Uterus (tissue), 4 donors: ENCODE data around the gene ATP13A2. TPM values are rescaled to one million over a fixed set of nuclear protein-coding genes. Genes with fewer than 3 reads are reported as not detected.
A peak's percentile ranks its signal among the peaks of the same experiment; 100 is the strongest.

Experiments
- DNase-seq, 2 donors: peaks; one replicate each; pipeline ENCODE4 v3.0.0-alpha.2; 2019 to 2020
- H3K27ac ChIP-seq, 2 donors: fragments of 200-600 bp; sonication (generic); 1 replicate in 1 of 2; 2 replicates in 1 of 2; pipeline ENCODE4 v1.5.1; 2016 to 2018
- H3K27me3 ChIP-seq, 2 donors: fragments of 200-600 bp; sonication (generic); one replicate each; pipeline ENCODE4 v1.5.1; 2018 to 2019; ENCODE audit warnings: control low read depth in 1 of 2
- H3K36me3 ChIP-seq, 2 donors: fragments of 200-600 bp; sonication (generic); one replicate each; pipeline ENCODE4 v1.5.1; 2019; ENCODE audit warnings: control low read depth in 1 of 2
- H3K4me1 ChIP-seq, 2 donors: fragments of 200-600 bp; sonication (generic); one replicate each; pipeline ENCODE4 v1.5.1; 2018 to 2019; ENCODE audit warnings: control low read depth in 1 of 2
- H3K4me3 ChIP-seq, 2 donors: fragments of 200-600 bp; sonication (generic); 1 replicate in 1 of 2; 2 replicates in 1 of 2; pipeline ENCODE4 v1.5.1; 2018 to 2019; ENCODE audit warnings: mild to moderate bottlenecking in 1 of 2
- H3K9me3 ChIP-seq, 2 donors: fragments of 200-600 bp; sonication (generic); one replicate each; pipeline ENCODE4 v1.5.1; 2019; ENCODE audit warnings: control low read depth in 1 of 2
- CTCF ChIP-seq, 4 experiments: fragments of 200-600 bp in 2 of 4; fragments of 450-650 bp in 2 of 4; sonication (generic) in 2 of 4; IDR thresholded peaks; one replicate each; pipeline ENCODE4 v1.5.1; 2016 to 2019; ENCODE audit warnings: antibody characterized with exemption in 4 of 4, mild to moderate bottlenecking in 2 of 4, moderate library complexity in 1 of 4
- POLR2A ChIP-seq, 2 donors: fragments of 450-650 bp; IDR thresholded peaks; one replicate each; pipeline ENCODE4 v1.6.1; 2016; ENCODE audit warnings: antibody characterized with exemption in 2 of 2, mild to moderate bottlenecking in 1 of 2, moderate library complexity in 1 of 2
- intact Hi-C: fragments of 100-400 bp; cut with DNase I; formaldehyde crosslinking; loops from one replicate; pipeline ENCODE4 v1.15.1; 2023; ENCODE audit warnings: low total_unique reads
- total RNA-seq, 4 donors: library from RNA; depleted of rRNA in 3 of 4; stranded (reverse); fragments of >200 nt in 3 of 4; gene quantifications; one replicate each; pipeline versions ENCODE4 v1.1.0 to v1.2.4, GENCODE V29; 2014 to 2023
- donor health status: DM: yes; HTN: yes; CAD: no.

The ATP13A2 gene
- total RNA-seq, 4 donors from 2014 or later = 8.5 to 31.4 (median 19.7) TPM

GRCh38 chr1:16972189-16972895, 39.4 kb downstream of the ATP13A2 start:
- DNase-seq = no peak
- no peaks in the 10 kb centered on the region for H3K27me3 ChIP-seq
- intact Hi-C loops = no loop called here
- no peaks in the 10 kb centered on the region for H3K9me3 ChIP-seq
- H3K4me1 ChIP-seq = peaks cover 0 to 14% of the 10 kb centered on the region in 2 donors
- peak overlapping the region; percentile 49 to 54 for H3K27ac ChIP-seq
- TF ChIP-seq CTCF (IDR thresholded peaks at IDR 0.05) = no peak
- no peak for TF ChIP-seq POLR2A (IDR thresholded peaks at IDR 0.05)
- no peaks in the 10 kb centered on the region for H3K36me3 ChIP-seq
- no peak overlapping the region for H3K4me3 ChIP-seq

- no peak overlapping the region for H3K4me3 ChIP-seq
- intact Hi-C loops = no loop called here
- H3K27ac ChIP-seq = peak overlapping the region; percentile 49 to 54
- H3K4me1 ChIP-seq = peaks cover 0 to 19% of the 10 kb centered on the region in 2 donors
- H3K36me3 ChIP-seq = no peaks in the 10 kb centered on the region
- peak in 1 of 2 donors; percentile 47 for DNase-seq
- no peaks in the 10 kb centered on the region for H3K9me3 ChIP-seq
- no peak for TF ChIP-seq CTCF (IDR thresholded peaks at IDR 0.05)
- TF ChIP-seq POLR2A (IDR thresholded peaks at IDR 0.05) = no peak
- no peaks in the 10 kb centered on the region for H3K27me3 ChIP-seq
These were observed 40.2 kb downstream of the ATP13A2 start for GRCh38 chr1:16971341-16972188.

DNA sequence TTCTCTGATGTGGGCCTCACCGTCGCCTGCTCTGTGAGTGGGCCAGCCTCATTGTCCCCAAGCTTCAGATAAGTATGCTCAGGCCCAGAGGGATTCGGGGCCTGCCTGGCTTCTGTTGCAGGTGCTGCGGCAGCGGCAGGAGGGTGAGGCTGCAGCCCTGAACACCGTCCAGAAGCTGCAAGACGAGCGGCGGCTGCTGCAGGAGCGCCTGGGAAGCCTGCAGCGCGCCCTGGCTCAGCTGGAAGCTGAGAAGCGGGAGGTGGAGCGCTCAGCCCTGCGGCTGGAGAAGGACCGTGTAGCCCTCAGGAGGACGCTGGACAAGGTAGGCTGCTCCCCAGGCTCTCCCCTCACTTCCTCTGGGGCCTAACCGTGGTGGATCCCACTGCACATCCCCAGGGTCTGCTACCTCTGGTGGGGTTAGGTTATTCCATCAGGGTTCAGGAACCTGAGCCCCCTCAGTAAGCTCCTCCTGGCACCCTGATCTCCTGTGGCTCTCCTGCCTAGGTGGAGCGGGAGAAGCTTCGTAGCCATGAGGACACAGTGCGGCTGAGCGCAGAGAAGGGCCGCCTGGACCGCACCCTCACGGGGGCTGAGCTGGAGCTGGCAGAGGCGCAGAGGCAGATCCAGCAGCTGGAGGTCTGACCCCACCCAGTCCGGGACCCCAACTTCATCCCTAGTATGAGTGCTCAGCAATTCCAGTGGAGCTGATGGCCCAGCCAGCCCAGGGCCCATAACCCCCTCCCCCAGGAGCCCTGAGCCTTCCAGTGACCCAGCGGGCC, 41.4 kb downstream of the ATP13A2 start:
- TF ChIP-seq POLR2A (IDR thresholded peaks at IDR 0.05) (no peak), CTCF (IDR thresholded peaks at IDR 0.05) (no peak)
- DNase-seq = no peak
- Histone ChIP-seq H3K4me1 (peaks cover 0 to 19% of the 10 kb centered on the region in 2 donors), H3K4me3 (no peak overlapping the region), H3K27me3 (no peaks in the 10 kb centered on the region), H3K27ac (no peak overlapping the region), H3K36me3 (no peaks in the 10 kb centered on the region), H3K9me3 (no peaks in the 10 kb centered on the region)
- intact Hi-C loops = no loop called here

GRCh38 chr1:16969651-16970050, 42.1 kb downstream of the ATP13A2 start:
- Histone ChIP-seq H3K4me1 (peaks cover 0 to 19% of the 10 kb centered on the region in 2 donors), H3K9me3 (no peaks in the 10 kb centered on the region), H3K4me3 (no peak overlapping the region), H3K27ac (no peak overlapping the region), H3K36me3 (no peaks in the 10 kb centered on the region), H3K27me3 (no peaks in the 10 kb centered on the region)
- intact Hi-C loops = no loop called here
- TF ChIP-seq POLR2A (IDR thresholded peaks at IDR 0.05) = no peak
- no peak for TF ChIP-seq CTCF (IDR thresholded peaks at IDR 0.05)
- no peak for DNase-seq
